GM19240 (cell line): ENCODE measurements around the gene STOX1.
"Not testable (repeated sequence)": the region's sequence is repeated elsewhere in the genome, so short reads cannot be mapped to it uniquely, and the experiment has no call there.

Source experiments
- DNase-seq: peaks from one replicate; pipeline ENCODE4 v3.0.0; 2011; ENCODE audit warnings: low spot score; ENCODE audit not compliant: insufficient read length

The STOX1 gene

GRCh38 chr10:68828083-68828601 is 811 bp downstream of the STOX1 start:
- not testable (repeated sequence) for DNase-seq

GRCh38 chr10:68828833-68829232 is 1.5 kb downstream of the STOX1 start:
- DNase-seq, result no peak

GRCh38 chr10:68829521-68829920 is 2.2 kb downstream of the STOX1 start:
- DNase-seq, result no peak

- DNase-seq, result no peak
These were observed 2.6 kb downstream of the STOX1 start for GRCh38 chr10:68829952-68830351.

DNA sequence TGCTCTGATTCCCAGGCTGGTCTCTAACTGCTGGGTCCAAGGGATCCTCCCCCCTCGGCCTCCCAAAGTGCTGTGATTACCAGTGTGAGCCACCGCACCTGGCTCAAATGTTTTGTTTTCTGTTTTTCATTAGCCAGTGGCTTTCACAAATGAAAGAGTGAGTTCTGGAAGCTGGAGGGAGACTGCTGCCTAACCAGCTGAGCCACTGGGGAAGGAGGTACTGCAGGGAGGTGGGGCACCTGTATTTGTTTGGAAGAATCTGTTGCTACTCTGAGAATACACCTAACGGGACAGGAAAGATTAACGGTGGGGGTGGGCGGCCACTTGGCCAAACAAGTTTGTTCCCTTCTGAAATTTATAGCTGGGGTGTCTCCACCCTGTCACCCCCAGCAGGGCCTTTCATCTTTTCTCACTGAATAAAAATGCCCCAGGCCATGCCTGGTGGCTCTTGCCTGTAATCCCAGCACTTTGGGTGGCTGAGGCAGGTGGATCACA is 4.7 kb downstream of the STOX1 start:
- no peak for DNase-seq

DNA sequence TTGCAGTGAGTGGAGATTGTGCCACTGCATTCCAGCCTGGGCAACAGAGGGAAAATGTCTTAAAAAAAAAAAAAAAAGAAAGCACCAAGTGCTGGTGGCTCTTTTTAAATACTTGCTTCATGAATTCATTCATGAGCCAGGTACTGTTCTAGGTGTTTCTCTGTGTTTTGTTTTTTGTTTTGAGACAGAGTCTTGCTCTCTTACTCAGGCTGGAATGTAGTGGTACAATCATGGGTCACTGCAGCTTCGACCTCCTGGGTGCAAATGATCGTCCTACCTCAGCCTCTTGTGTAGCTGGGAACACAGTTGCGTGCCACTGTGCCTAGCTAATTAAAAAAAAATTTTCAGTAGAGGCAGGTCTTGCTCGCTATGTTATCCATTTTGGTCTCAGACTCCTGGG is 5.3 kb downstream of the STOX1 start:
- DNase-seq, result no peak

GRCh38 chr10:68837626-68838322 is 10.4 kb downstream of the STOX1 start:
- DNase-seq, result no peak

GRCh38 chr10:68840650-68841049 is 13.3 kb downstream of the STOX1 start:
- not testable (repeated sequence) for DNase-seq

GRCh38 chr10:68848281-68848680 is 20.9 kb downstream of the STOX1 start:
- DNase-seq, result no peak

- DNase-seq, result no peak
These were observed 21.5 kb downstream of the STOX1 start for GRCh38 chr10:68848806-68849205.

DNA sequence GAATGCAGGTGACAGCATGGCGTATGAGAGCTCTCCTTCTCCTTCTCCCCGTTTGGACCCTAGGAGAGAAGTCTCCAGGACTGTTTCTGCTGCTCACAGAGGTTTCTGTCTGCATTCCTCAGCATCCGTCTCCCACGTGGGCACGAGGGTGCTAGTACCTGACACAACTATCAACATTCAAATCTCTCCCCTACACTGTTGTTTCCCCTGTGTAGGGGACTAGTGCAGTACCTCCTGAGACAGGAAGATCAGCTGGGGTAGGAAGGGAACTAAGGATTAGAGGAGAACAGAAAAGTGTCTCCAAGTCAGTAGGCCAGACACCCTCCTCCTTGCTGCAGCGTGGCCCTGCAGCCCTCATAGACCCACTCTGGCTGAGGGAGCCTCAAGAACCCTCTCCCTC is 29.0 kb downstream of the STOX1 start:
- DNase-seq, result no peak

GRCh38 chr10:68857005-68857404 is 29.7 kb downstream of the STOX1 start:
- no peak for DNase-seq

- no peak for DNase-seq
These were observed 33.9 kb downstream of the STOX1 start for GRCh38 chr10:68861253-68861652.

DNA sequence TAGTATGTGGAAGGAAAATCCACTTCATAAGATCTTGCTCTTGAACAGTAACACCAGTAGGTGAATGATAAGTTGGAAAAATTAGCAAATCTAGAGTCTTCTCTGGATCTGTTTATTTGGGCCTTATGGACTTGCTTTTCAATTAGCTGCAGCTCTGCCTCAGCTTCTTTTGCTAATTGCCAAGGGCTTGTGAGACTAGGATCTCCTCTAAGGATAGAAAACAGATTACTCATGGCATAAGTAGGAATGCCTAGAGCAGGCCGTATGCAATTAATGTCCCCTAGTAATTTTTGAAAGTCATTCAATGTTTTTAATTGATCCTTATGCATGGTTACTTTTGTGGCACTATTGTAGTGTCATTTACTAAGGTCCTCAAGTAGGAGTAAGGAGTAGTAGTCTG is 37.3 kb downstream of the STOX1 start:
- DNase-seq, result no peak

- not testable (repeated sequence) for DNase-seq
These were observed 40.8 kb downstream of the STOX1 start for GRCh38 chr10:68868173-68868572.

DNA sequence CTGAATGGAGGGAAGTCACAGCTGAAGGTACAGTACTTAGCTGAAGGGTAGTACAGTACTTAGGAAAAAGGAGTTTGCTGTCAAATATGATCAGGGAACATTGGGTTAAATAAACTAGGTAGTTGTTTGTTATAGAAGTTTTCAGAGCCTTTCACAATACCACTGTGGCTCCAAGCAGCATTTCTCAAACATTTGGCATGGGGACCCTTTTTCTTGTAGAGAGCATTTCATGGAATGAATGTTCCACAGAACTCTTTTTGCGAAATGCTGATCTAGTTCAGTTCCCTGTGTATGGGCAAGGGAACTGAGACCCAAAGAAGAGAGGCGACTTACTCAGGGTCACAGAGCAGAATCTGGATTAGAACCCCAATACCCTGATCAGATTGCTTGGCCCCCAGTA is 42.3 kb downstream of the STOX1 start:
- no peak for DNase-seq

DNA sequence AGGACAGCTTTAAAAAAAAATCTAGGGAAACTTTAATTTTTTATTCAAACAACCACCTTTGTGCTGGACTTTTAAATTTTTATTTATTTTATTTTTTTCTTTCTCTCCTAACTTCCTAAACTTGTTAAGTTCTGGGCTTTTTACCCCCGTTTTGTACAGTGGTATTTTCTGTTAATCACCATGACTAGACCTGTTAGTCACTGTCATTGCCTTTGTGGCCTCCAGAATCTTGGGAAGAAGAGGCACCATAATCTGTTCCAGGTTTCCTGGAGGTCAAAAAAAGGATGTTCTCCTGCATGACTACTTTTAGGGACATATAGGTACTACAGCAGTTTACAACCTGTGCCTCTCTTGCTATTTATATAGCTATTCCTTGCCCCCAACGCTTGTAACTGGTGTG is 42.7 kb downstream of the STOX1 start:
- no peak for DNase-seq

DNA sequence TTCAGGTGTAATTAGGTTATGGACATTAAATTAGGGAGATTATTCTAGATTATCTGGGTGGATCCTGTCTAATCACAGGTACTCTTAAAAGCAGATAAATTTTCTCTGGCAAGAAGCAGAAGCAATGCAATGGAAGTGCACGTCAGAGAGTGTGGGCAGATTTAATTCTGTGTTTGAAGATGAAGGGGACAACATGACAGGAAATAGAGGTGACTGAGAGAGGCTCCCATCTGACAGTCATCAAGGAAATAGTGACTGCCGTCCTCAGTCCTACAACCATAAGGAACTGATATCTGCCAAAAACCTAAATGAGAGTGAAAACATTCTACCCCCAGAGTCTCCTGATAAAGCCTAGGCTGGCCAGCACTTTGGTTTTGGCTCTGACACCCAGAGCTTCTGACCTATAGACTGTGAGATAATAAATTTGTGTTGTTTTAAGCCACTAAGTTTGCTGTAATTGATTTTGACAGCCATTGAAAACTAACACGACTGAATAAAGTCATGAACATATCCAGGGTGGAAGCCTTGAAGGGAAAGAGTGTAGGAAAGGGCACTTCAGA is 43.3 kb downstream of the STOX1 start:
- DNase-seq, result no peak

- no peak for DNase-seq
These were observed 43.9 kb downstream of the STOX1 start for GRCh38 chr10:68871105-68871711.

DNA sequence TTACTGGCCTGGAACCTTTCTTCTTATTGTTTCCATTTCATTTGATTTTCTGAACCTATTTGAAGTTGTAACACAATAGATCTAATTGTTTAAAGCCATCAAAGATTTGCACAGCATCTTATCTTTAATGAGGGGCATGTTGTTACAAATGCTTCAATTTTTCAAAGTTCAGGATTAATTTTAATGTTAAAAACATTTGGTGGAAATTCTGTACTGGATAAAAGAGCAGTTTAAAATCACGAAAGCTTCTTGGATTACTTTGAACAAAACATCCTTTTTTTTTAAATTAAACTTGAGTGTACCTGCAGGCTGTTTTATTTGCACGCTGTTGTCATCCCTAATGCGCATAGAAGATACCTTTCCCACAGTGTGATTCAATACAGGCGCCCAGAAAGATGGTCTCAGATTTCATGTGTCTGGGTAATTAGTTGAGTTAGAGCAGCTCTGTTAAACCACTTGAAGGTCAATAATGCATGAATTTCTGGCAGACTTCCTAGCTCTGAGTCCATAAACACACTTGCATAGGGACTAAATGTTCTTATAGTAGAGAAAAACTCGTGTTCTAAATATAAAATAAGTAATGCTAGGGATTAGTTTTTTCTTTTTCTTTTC is 44.5 kb downstream of the STOX1 start:
- DNase-seq, result no peak

DNA sequence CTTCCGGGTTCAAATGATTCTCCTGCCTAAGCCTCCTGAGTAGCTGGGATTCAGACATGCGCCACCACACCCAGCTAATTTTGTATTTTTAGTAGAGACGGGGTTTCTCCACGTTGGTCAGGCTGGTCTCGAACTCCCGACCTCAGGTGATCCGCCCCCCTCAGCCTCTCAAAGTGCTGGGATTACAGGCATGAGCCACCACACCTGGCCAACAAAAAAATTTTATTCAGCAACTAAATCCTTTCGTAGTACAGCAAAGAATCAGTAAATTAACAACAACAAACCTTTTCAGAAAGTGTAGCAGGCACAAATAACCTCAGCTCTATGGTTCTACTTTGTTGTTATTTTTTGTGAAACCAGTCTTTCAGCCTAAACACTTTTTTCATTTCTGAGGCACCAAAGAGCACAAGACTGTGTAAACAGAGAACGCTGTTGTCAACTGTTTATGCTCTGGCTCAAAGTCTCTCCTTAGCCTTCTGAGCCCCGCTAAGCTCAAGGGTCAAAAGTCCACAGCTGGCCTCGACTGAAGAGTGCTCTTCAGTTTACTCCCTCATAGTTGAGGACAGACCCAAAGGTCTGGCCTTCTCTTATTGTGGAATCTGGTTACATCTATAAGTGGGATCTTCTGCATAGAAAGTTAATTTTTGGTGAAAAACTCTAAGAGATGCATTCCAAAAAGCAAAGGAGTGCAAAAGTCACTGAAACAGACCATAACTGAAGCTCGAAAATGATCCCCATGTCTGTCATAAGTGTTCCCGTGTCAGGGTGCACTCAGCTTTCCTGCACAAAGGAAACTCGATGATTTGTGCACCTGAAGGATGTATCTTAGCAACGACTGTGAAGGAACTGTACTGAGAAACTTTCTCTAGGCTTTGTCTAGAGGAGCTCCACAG is 49.2 kb downstream of the STOX1 start:
- no peak for DNase-seq
